ENCODE measurements around the gene COMMD6.
A peak's percentile ranks its signal among the peaks of the same experiment; 100 is the strongest.

DNA sequence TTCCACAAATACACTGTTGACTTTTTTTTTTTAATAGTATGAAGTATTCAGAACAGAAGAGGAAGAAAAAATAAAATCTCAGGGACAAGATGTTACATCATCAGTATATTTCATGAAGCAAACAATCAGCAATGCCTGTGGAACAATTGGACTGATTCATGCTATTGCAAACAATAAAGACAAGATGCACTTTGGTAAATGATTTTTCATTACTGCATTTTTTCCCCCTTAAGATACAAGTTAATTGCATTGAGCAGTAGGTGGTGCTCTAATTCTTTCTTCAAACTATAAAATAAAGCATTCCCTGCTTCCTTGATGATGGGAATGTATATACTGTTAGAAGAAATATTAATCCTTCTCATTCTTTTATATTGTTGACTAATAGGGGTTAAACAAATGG lies 29.0 kb upstream of the COMMD6 start:
- TF ChIP-seq, protein P1, sequence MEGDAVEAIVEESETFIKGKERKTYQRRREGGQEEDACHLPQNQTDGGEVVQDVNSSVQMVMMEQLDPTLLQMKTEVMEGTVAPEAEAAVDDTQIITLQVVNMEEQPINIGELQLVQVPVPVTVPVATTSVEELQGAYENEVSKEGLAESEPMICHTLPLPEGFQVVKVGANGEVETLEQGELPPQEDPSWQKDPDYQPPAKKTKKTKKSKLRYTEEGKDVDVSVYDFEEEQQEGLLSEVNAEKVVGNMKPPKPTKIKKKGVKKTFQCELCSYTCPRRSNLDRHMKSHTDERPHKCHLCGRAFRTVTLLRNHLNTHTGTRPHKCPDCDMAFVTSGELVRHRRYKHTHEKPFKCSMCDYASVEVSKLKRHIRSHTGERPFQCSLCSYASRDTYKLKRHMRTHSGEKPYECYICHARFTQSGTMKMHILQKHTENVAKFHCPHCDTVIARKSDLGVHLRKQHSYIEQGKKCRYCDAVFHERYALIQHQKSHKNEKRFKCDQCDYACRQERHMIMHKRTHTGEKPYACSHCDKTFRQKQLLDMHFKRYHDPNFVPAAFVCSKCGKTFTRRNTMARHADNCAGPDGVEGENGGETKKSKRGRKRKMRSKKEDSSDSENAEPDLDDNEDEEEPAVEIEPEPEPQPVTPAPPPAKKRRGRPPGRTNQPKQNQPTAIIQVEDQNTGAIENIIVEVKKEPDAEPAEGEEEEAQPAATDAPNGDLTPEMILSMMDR (conservative IDR thresholded peaks at IDR 0.05; ENCODE audit: low read depth in 2 of 2) = peak in 1 of 2 experiments; percentile 59; a peak in 3 of 4 replicates
- TF ChIP-seq EZH2phosphoT487 (IDR thresholded peaks at IDR 0.05; ENCODE audit: unreplicated experiment) (no peak), POLR2AphosphoS5 (IDR thresholded peaks at IDR 0.05; ENCODE audit: low read depth) (no peak), EZH2 (IDR thresholded peaks at IDR 0.05; ENCODE audit: low read depth, unreplicated experiment) (no peak), JUNB (IDR thresholded peaks at IDR 0.05; ENCODE audit: unreplicated experiment) (no peak), NANOG (IDR thresholded peaks at IDR 0.05; ENCODE audit: borderline replicate concordance) (no peak), CREB1 (CRISPR knock-in tag; IDR thresholded peaks at IDR 0.05; ENCODE audit: low read depth) (no peak)
- TF ChIP-seq, protein P2, sequence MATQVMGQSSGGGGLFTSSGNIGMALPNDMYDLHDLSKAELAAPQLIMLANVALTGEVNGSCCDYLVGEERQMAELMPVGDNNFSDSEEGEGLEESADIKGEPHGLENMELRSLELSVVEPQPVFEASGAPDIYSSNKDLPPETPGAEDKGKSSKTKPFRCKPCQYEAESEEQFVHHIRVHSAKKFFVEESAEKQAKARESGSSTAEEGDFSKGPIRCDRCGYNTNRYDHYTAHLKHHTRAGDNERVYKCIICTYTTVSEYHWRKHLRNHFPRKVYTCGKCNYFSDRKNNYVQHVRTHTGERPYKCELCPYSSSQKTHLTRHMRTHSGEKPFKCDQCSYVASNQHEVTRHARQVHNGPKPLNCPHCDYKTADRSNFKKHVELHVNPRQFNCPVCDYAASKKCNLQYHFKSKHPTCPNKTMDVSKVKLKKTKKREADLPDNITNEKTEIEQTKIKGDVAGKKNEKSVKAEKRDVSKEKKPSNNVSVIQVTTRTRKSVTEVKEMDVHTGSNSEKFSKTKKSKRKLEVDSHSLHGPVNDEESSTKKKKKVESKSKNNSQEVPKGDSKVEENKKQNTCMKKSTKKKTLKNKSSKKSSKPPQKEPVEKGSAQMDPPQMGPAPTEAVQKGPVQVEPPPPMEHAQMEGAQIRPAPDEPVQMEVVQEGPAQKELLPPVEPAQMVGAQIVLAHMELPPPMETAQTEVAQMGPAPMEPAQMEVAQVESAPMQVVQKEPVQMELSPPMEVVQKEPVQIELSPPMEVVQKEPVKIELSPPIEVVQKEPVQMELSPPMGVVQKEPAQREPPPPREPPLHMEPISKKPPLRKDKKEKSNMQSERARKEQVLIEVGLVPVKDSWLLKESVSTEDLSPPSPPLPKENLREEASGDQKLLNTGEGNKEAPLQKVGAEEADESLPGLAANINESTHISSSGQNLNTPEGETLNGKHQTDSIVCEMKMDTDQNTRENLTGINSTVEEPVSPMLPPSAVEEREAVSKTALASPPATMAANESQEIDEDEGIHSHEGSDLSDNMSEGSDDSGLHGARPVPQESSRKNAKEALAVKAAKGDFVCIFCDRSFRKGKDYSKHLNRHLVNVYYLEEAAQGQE (IDR thresholded peaks at IDR 0.05; ENCODE audit: unreplicated experiment) = no peak
